NCI-H1105 (cell line): ENCODE data around the gene UBE2L6.
A peak's percentile ranks its signal among the peaks of the same experiment; 100 is the strongest.

Experiments used
- DNase-seq: peaks from one replicate; lab custom pipeline; 2025; lab: John Stamatoyannopoulos, UW

The UBE2L6 gene

GRCh38 chr11:57567515-57568329 lies at the start of gene UBE2L6:
Gene UBE2L6, minus strand, starts transcription at chr11:57567672. Its CDS starts 61 bp downstream, at chr11:57567611.
- peak; percentile 31 for DNase-seq

- no peak for DNase-seq
These were observed 49.1 kb upstream of the UBE2L6 start for GRCh38 chr11:57616595-57616994.

GRCh38 chr11:57615308-57615707 lies 47.8 kb upstream of the UBE2L6 start:
- DNase-seq = no peak

- no peak for DNase-seq
These were observed 46.8 kb upstream of the UBE2L6 start for GRCh38 chr11:57614234-57614772.

GRCh38 chr11:57610170-57610569 lies 42.7 kb upstream of the UBE2L6 start:
- no peak for DNase-seq

GRCh38 chr11:57605028-57605420 lies 37.6 kb upstream of the UBE2L6 start:
- DNase-seq = no peak

- no peak for DNase-seq
These were observed 37.0 kb upstream of the UBE2L6 start for GRCh38 chr11:57604296-57605027.

GRCh38 chr11:57601297-57601696 lies 33.8 kb upstream of the UBE2L6 start:
- DNase-seq = no peak

GRCh38 chr11:57599381-57599780 lies 31.9 kb upstream of the UBE2L6 start:
- no peak for DNase-seq

- DNase-seq = no peak
These were observed 31.3 kb upstream of the UBE2L6 start for GRCh38 chr11:57598831-57599155.

GRCh38 chr11:57597916-57598830 lies 30.7 kb upstream of the UBE2L6 start:
- no peak for DNase-seq

- DNase-seq = no peak
These were observed 30.0 kb upstream of the UBE2L6 start, which contains the start of gene SERPING1 for GRCh38 chr11:57597461-57597915. Gene SERPING1, plus strand, starts transcription at chr11:57597685. Its CDS starts 586 bp downstream, at chr11:57598271.

GRCh38 chr11:57596266-57596885 lies 28.9 kb upstream of the UBE2L6 start:
- no peak for DNase-seq

GRCh38 chr11:57588046-57588710 lies 20.7 kb upstream of the UBE2L6 start:
- no peak for DNase-seq

GRCh38 chr11:57586711-57587245 lies 19.3 kb upstream of the UBE2L6 start:
- DNase-seq = no peak

GRCh38 chr11:57585301-57585700 lies 17.8 kb upstream of the UBE2L6 start:
- no peak for DNase-seq

GRCh38 chr11:57584341-57584740 lies 16.9 kb upstream of the UBE2L6 start:
- no peak for DNase-seq

GRCh38 chr11:57574061-57574460 lies 6.6 kb upstream of the UBE2L6 start:
- DNase-seq = no peak

- no peak for DNase-seq
These were observed 4.1 kb upstream of the UBE2L6 start for GRCh38 chr11:57571606-57572005.

- DNase-seq = peak; percentile 69
These were observed 876 bp upstream of the UBE2L6 start for GRCh38 chr11:57568330-57568766.
